Gastrocnemius medialis (tissue), 4 donors: Measurements from ENCODE around the gene PCDH9.

Experiments used
- CTCF ChIP-seq, 5 experiments: fragments of 450-650 bp in 3 of 5; fragments of 200-600 bp in 2 of 5; sonication (generic) in 2 of 5; IDR thresholded peaks in 4 of 5; conservative IDR thresholded peaks in 1 of 5; 1 replicate in 4 of 5; 2 replicates in 1 of 5; pipeline ENCODE4 v1.5.1; 2016 to 2019; ENCODE audit warnings: antibody characterized with exemption in 5 of 5, mild to moderate bottlenecking in 3 of 5, moderate library complexity in 3 of 5
- POLR2A ChIP-seq, 2 donors: fragments of 450-650 bp; IDR thresholded peaks; one replicate each; pipeline ENCODE4 v1.6.1; 2017; ENCODE audit warnings: antibody characterized with exemption in 2 of 2, mild to moderate bottlenecking in 2 of 2, moderate library complexity in 2 of 2

GRCh38 chr13:66378894-66379293 lies 851.2 kb downstream of the PCDH9 start:
- TF ChIP-seq CTCF (IDR thresholded peaks at IDR 0.05 in 4 of 5, conservative IDR thresholded peaks at IDR 0.05 in 1 of 5) = no peak
- TF ChIP-seq POLR2A (IDR thresholded peaks at IDR 0.05) = no peak
